Measurements from ENCODE around the gene SHF.

GRCh38 chr15:45147606-45148005 lies 40.2 kb downstream of the SHF start:
- no peak for TF ChIP-seq POLR2A (IDR thresholded peaks at IDR 0.05; ENCODE audit: low read depth, low read length)
- no peak for TF ChIP-seq SPI1 (IDR thresholded peaks at IDR 0.05; ENCODE audit: low read depth, low read length)
- TF ChIP-seq POLR2AphosphoS5 (IDR thresholded peaks at IDR 0.05; ENCODE audit: low read depth, low read length), result no peak
